H9 (cell line): ENCODE results near the gene RMRP. TPM values are rescaled to one million over a fixed set of nuclear protein-coding genes. Genes with fewer than 3 reads are reported as not detected.

Experiments used
- DNase-seq: peaks from one replicate; pipeline ENCODE4 v3.0.0-alpha.2; 2017
- H2AFZ ChIP-seq: one replicate; pipeline ENCODE4 v1.6.1; 2013; ENCODE audit warnings: mild to moderate bottlenecking, low read length, control low read depth, moderate library complexity
- H2AK5ac ChIP-seq: 2 replicates; pipeline ENCODE4 v1.6.1; 2013; ENCODE audit warnings: low read length, control low read depth, mixed read lengths; ENCODE audit not compliant: insufficient read length
- H2BK120ac ChIP-seq: one replicate; pipeline ENCODE4 v1.6.1; 2013; ENCODE audit warnings: low read depth, mild to moderate bottlenecking, low read length, control low read depth, inconsistent platforms; ENCODE audit not compliant: poor library complexity, severe bottlenecking
- H2BK12ac ChIP-seq: 2 replicates; pipeline ENCODE4 v1.6.1; 2013; ENCODE audit warnings: low read length, control low read depth, mixed read lengths, low read depth; ENCODE audit not compliant: insufficient read length
- H2BK15ac ChIP-seq: 2 replicates; pipeline ENCODE4 v1.6.1; 2013; ENCODE audit warnings: low read depth, low read length, control low read depth
- H2BK20ac ChIP-seq: one replicate; pipeline ENCODE4 v1.6.1; 2013; ENCODE audit warnings: low read depth, mild to moderate bottlenecking, low read length, control low read depth, inconsistent platforms; ENCODE audit not compliant: poor library complexity, severe bottlenecking
- H2BK5ac ChIP-seq: 2 replicates; pipeline ENCODE4 v1.6.1; 2013; ENCODE audit warnings: low read length, control low read depth, mixed read lengths; ENCODE audit not compliant: insufficient read length
- H3K14ac ChIP-seq: 2 replicates; pipeline ENCODE4 v1.6.1; 2013; ENCODE audit warnings: low read length, control low read depth; ENCODE audit not compliant: insufficient read depth
- H3K18ac ChIP-seq: 2 replicates; pipeline ENCODE4 v1.6.1; 2013; ENCODE audit warnings: low read depth, mild to moderate bottlenecking, mixed read lengths, low read length, control low read depth; ENCODE audit not compliant: insufficient read length
- H3K23ac ChIP-seq: 2 replicates; pipeline ENCODE4 v1.6.1; 2013; ENCODE audit warnings: low read length, control low read depth, mixed read lengths, low read depth; ENCODE audit not compliant: insufficient read length
- H3K23me2 ChIP-seq: 2 replicates; pipeline ENCODE4 v1.6.1; 2013; ENCODE audit warnings: low read depth, mild to moderate bottlenecking, mixed read lengths, low read length, control low read depth; ENCODE audit not compliant: insufficient read length, poor library complexity, severe bottlenecking
- H3K27ac ChIP-seq: 2 replicates; pipeline ENCODE4 v1.5.1; 2013; ENCODE audit warnings: low read length, control low read depth, mixed read lengths, low read depth; ENCODE audit not compliant: insufficient read length
- H3K27me3 ChIP-seq: 2 replicates; pipeline ENCODE4 v1.6.1; 2013; ENCODE audit warnings: low read length, control low read depth, inconsistent platforms; ENCODE audit not compliant: insufficient read depth
- H3K4ac ChIP-seq: 2 replicates; pipeline ENCODE4 v1.6.1; 2013; ENCODE audit warnings: low read depth, mild to moderate bottlenecking, control low read depth, inconsistent platforms, low read length, moderate library complexity
- H3K4me1 ChIP-seq: 2 replicates; pipeline ENCODE4 v1.6.1; 2013; ENCODE audit warnings: low read length, control low read depth, inconsistent platforms; ENCODE audit not compliant: insufficient read depth
- H3K4me2 ChIP-seq: 2 replicates; pipeline ENCODE4 v1.6.1; 2013; ENCODE audit warnings: low read length, control low read depth, mixed read lengths; ENCODE audit not compliant: insufficient read length, insufficient read depth
- H3K56ac ChIP-seq: 2 replicates; pipeline ENCODE4 v1.6.1; 2013; ENCODE audit warnings: low read depth, mild to moderate bottlenecking, mixed read lengths, low read length, control low read depth; ENCODE audit not compliant: insufficient read length
- H3K79me1 ChIP-seq: 2 replicates; pipeline ENCODE4 v1.6.1; 2013; ENCODE audit warnings: low read depth, mild to moderate bottlenecking, moderate library complexity, low read length, control low read depth, inconsistent platforms; ENCODE audit not compliant: insufficient read depth, poor library complexity, severe bottlenecking
- H3K79me2 ChIP-seq: 2 replicates; pipeline ENCODE4 v1.6.1; 2013; ENCODE audit warnings: low read length, control low read depth, inconsistent platforms; ENCODE audit not compliant: insufficient read depth
- H3K9ac ChIP-seq: 2 replicates; pipeline ENCODE4 v1.6.1; 2013; ENCODE audit warnings: low read length, control low read depth, mixed read lengths; ENCODE audit not compliant: insufficient read length; ENCODE audit errors: extremely low read depth
- H3K9me3 ChIP-seq: one replicate; pipeline ENCODE4 v1.6.1; 2013; ENCODE audit warnings: low read depth, low read length, inconsistent platforms; ENCODE audit not compliant: control insufficient read depth
- H3T11ph ChIP-seq: one replicate; pipeline ENCODE4 v1.6.1; 2013; ENCODE audit warnings: mild to moderate bottlenecking, low read length, control low read depth, inconsistent platforms
- H4K20me1 ChIP-seq: one replicate; pipeline ENCODE4 v1.6.1; 2013; ENCODE audit not compliant: control insufficient read depth, insufficient read length, insufficient read depth
- H4K5ac ChIP-seq: 2 replicates; pipeline ENCODE4 v1.6.1; 2013; ENCODE audit warnings: low read depth, mild to moderate bottlenecking, mixed read lengths, low read length, control low read depth; ENCODE audit not compliant: insufficient read length
- H4K8ac ChIP-seq: replicated peaks from 2 replicates; pipeline ENCODE4 v1.6.1; 2013; ENCODE audit warnings: low read length, control low read depth, mixed read lengths, low read depth; ENCODE audit not compliant: insufficient read length
- H4K91ac ChIP-seq: 2 replicates; pipeline ENCODE4 v1.6.1; 2013; ENCODE audit warnings: low read depth, mild to moderate bottlenecking, moderate library complexity, mixed read lengths, low read length, control low read depth; ENCODE audit not compliant: insufficient read length
- H3K27ac Mint-ChIP-seq, 3 experiments: 2 replicates in 2 of 3; 3 replicates in 1 of 3; pipeline ENCODE4 v1.8.0; 2020 to 2021; ENCODE audit warnings: mixed read lengths in 3 of 3, mild to moderate bottlenecking in 1 of 3, moderate library complexity in 1 of 3
- H3K27me3 Mint-ChIP-seq: 2 replicates; pipeline ENCODE4 v1.8.0; 2021; ENCODE audit warnings: low read depth, mild to moderate bottlenecking, moderate library complexity, mixed read lengths
- H3K36me3 Mint-ChIP-seq, 3 experiments: 2 replicates in 2 of 3; 3 replicates in 1 of 3; pipeline ENCODE4 v1.8.0; 2020 to 2021; ENCODE audit warnings: low read depth in 3 of 3, mixed read lengths in 3 of 3; ENCODE audit not compliant: insufficient read depth in 1 of 3
- H3K4me1 Mint-ChIP-seq, 2 experiments: 2 replicates each; pipeline ENCODE4 v1.8.0; 2020; ENCODE audit warnings: mixed read lengths in 2 of 2
- H3K4me3 Mint-ChIP-seq, 2 experiments: 2 replicates in 1 of 2; 3 replicates in 1 of 2; pipeline ENCODE4 v1.8.0; 2020 to 2021; ENCODE audit warnings: mild to moderate bottlenecking in 2 of 2, mixed read lengths in 2 of 2, moderate library complexity in 1 of 2
- H3K9me3 Mint-ChIP-seq, 2 experiments: 2 replicates in 1 of 2; 3 replicates in 1 of 2; pipeline ENCODE4 v1.8.0; 2020; ENCODE audit warnings: mild to moderate bottlenecking in 2 of 2, mixed read lengths in 2 of 2, moderate library complexity in 1 of 2
- CTCF ChIP-seq: fragments of 200-600 bp; sonication (generic); conservative IDR thresholded peaks from 3 replicates; pipeline ENCODE4 v1.8.0; 2021; ENCODE audit warnings: antibody characterized with exemption, mild to moderate bottlenecking
- WGBS: extraction: QIAGEN DNeasy Blood & Tissue Kit; methylation state at CpG from one replicate; pipeline ENCODE4 v1.1.7; 2013; ENCODE audit warnings: missing lambda C conversion rate, low lambda C conversion rate, mixed read lengths; ENCODE audit not compliant: insufficient read length; ENCODE audit errors: extremely low coverage; 5-methylcytosine and 5-hydroxymethylcytosine counted together
- total RNA-seq: library from RNA; stranded (reverse); gene quantifications from 2 replicates; pipeline ENCODE4 v1.2.1, GENCODE V29; 2021

RMRP gene
- total RNA-seq, 1 experiment from 2014 or later = 18,417 TPM

GRCh38 chr9:35659340-35659739, 1.5 kb upstream of the RMRP start:
- no peaks in the 10 kb centered on the region for H4K20me1 ChIP-seq
- H3K4ac ChIP-seq = no peak overlapping the region
- no peak overlapping the region for H3K56ac ChIP-seq
- no peak overlapping the region for H2AK5ac ChIP-seq
- peaks cover 16% of the 10 kb centered on the region for H3K23me2 ChIP-seq
- no peak overlapping the region for H4K91ac ChIP-seq
- H3K4me2 ChIP-seq = peak overlapping the region; percentile 76
- H3K9ac ChIP-seq = no peak overlapping the region
- H3K18ac ChIP-seq = no peak overlapping the region
- no peak overlapping the region for H2BK20ac ChIP-seq
- no peak overlapping the region for H2BK15ac ChIP-seq
- H2BK5ac ChIP-seq = no peak overlapping the region
- H3K79me2 ChIP-seq = no peaks in the 10 kb centered on the region
- no peak overlapping the region for H3T11ph ChIP-seq
- H4K5ac ChIP-seq = no peak overlapping the region
- Mint-ChIP-seq H3K27me3 (peaks cover 18% of the 10 kb centered on the region), H3K36me3 (peaks cover 28 to 40% (median 37%) of the 10 kb centered on the region in 3 experiments), H3K4me1 (peaks cover 31 to 36% of the 10 kb centered on the region in 2 experiments), H3K27ac (no peak overlapping the region; a peak in 1 of 7 replicates), H3K4me3 (peak overlapping the region; percentile 83 to 85), H3K9me3 (peaks cover 2 to 3% of the 10 kb centered on the region in 2 experiments; a peak in 3 of 5 replicates)
- no CpG with 5 or more reads among the region's 3 CpGs for WGBS
- H3K14ac ChIP-seq = no peak overlapping the region
- no peaks in the 10 kb centered on the region for H3K9me3 ChIP-seq
- peaks cover 3% of the 10 kb centered on the region; the same call in 1 of the 2 replicates for H3K4me1 ChIP-seq
- H2BK120ac ChIP-seq = no peak overlapping the region
- H2AFZ ChIP-seq = no peak overlapping the region
- H3K27ac ChIP-seq = no peak overlapping the region
- no peak for TF ChIP-seq CTCF
- no peak overlapping the region for H4K8ac ChIP-seq
- no peak overlapping the region for H2BK12ac ChIP-seq
- H3K79me1 ChIP-seq = no peaks in the 10 kb centered on the region
- no peak overlapping the region for H3K23ac ChIP-seq
- H3K27me3 ChIP-seq = no peaks in the 10 kb centered on the region
- no peak for DNase-seq
